GM23248 (cell line): ENCODE measurements around the gene RBM17.

Source experiments
- EZH2 ChIP-seq: fragments of 200-600 bp; sonication (generic); IDR thresholded peaks from 2 replicates; pipeline ENCODE4 v1.6.1; 2018; ENCODE audit warnings: antibody characterized with exemption, mild to moderate bottlenecking; ENCODE audit not compliant: insufficient read depth, poor library complexity, severe bottlenecking
- EZH2phosphoT487 ChIP-seq: fragments of 200-600 bp; sonication (generic); IDR thresholded peaks from 2 replicates; pipeline ENCODE4 v1.6.1; 2018; ENCODE audit warnings: antibody characterized with exemption, moderate library complexity, mild to moderate bottlenecking, low read depth; ENCODE audit not compliant: insufficient read depth

- TF ChIP-seq EZH2 (no peak), EZH2phosphoT487 (no peak)
These were observed 23.4 kb upstream of the RBM17 start for GRCh38 chr10:6065406-6065805.
